ENCODE results near the gene PGAP2.
"Not testable (repeated sequence)": the region's sequence is repeated elsewhere in the genome, so short reads cannot be mapped to it uniquely, and the experiment has no call there.

The PGAP2 gene

GRCh38 chr11:3807909-3808860, at the start of gene PGAP2:
PGAP2 (plus strand) TSS chr11:3808560; CDS start chr11:3811260, 2,700 bp downstream.
- Histone ChIP-seq H3K36me3 (replicated peaks; ENCODE audit: insufficient read depth, low read length) (no peaks in the 10 kb centered on the region), H3K27ac (ENCODE audit: low read length) (peak within 1 kb of the TSS; percentile 41; the same call in 1 of the 2 replicates), H3K27me3 (replicated peaks; ENCODE audit: insufficient read depth, low read length) (no peaks in the 10 kb centered on the region), H3K4me1 (ENCODE audit: low read length) (no peaks in the 10 kb centered on the region), H2AFZ (ENCODE audit: low read length) (peak within 1 kb of the TSS; percentile 100), H3K9me3 (replicated peaks; ENCODE audit: insufficient read depth, low read length) (no peaks in the 10 kb centered on the region), H3K4me3 (ENCODE audit: low read length) (peak within 1 kb of the TSS; percentile 83), H3K79me2 (ENCODE audit: low read length) (peaks cover 4% of the 10 kb centered on the region; the same call in 1 of the 2 replicates), H3K4me2 (ENCODE audit: low read depth, low read length) (peak within 1 kb of the TSS; percentile 87), H3K9me2 (replicated peaks; ENCODE audit: insufficient read depth, low read length) (no peaks in the 10 kb centered on the region), H3K9ac (ENCODE audit: low read length) (peak within 1 kb of the TSS; percentile 76), H4K20me1 (ENCODE audit: insufficient read depth, low read length) (no peaks in the 10 kb centered on the region), H3F3A (ENCODE audit: insufficient read depth, low read length) (peaks cover 12% of the 10 kb centered on the region; the same call in 1 of the 2 replicates)
- TF ChIP-seq EZH2 (optimal IDR thresholded peaks at IDR 0.05; ENCODE audit: low read depth, low read length) (no peak), EZH2phosphoT487 (IDR thresholded peaks at IDR 0.05; ENCODE audit: low read length) (no peak), CTCF (IDR thresholded peaks at IDR 0.05; ENCODE audit: low read length) (peak; percentile 61)
- DNase-seq: peak; percentile 50

GRCh38 chr11:3764266-3764665, 44.1 kb upstream of the PGAP2 start:
- no peak for DNase-seq
- Histone ChIP-seq H3K79me2 (ENCODE audit: low read length) (no peaks in the 10 kb centered on the region; the same call in 1 of the 2 replicates), H3K9me2 (replicated peaks; ENCODE audit: insufficient read depth, low read length) (no peaks in the 10 kb centered on the region), H3K4me3 (ENCODE audit: low read length) (no peak overlapping the region), H2AFZ (ENCODE audit: low read length) (no peak overlapping the region), H3K9me3 (replicated peaks; ENCODE audit: insufficient read depth, low read length) (no peaks in the 10 kb centered on the region), H3F3A (ENCODE audit: insufficient read depth, low read length) (no peaks in the 10 kb centered on the region; the same call in 1 of the 2 replicates), H3K9ac (ENCODE audit: low read length) (no peak overlapping the region), H3K36me3 (replicated peaks; ENCODE audit: insufficient read depth, low read length) (peaks cover 35% of the 10 kb centered on the region), H3K4me1 (ENCODE audit: low read length) (no peaks in the 10 kb centered on the region), H4K20me1 (ENCODE audit: insufficient read depth, low read length) (no peaks in the 10 kb centered on the region), H3K27ac (ENCODE audit: low read length) (no peak overlapping the region), H3K27me3 (replicated peaks; ENCODE audit: insufficient read depth, low read length) (no peaks in the 10 kb centered on the region), H3K4me2 (ENCODE audit: low read depth, low read length) (no peak overlapping the region)
- TF ChIP-seq EZH2phosphoT487 (IDR thresholded peaks at IDR 0.05; ENCODE audit: low read length) (no peak), CTCF (IDR thresholded peaks at IDR 0.05; ENCODE audit: low read length) (no peak), EZH2 (optimal IDR thresholded peaks at IDR 0.05; ENCODE audit: low read depth, low read length) (no peak)

GRCh38 chr11:3766836-3767235, 41.5 kb upstream of the PGAP2 start:
- not testable (repeated sequence) for H3K9ac ChIP-seq (ENCODE audit: low read length); H3K4me3 ChIP-seq (ENCODE audit: low read length); H3K27ac ChIP-seq (ENCODE audit: low read length); H3K4me2 ChIP-seq (ENCODE audit: low read depth, low read length); H3K9me3 ChIP-seq (replicated peaks; ENCODE audit: insufficient read depth, low read length); H3K9me2 ChIP-seq (replicated peaks; ENCODE audit: insufficient read depth, low read length); H3F3A ChIP-seq (ENCODE audit: insufficient read depth, low read length); H2AFZ ChIP-seq (ENCODE audit: low read length); H4K20me1 ChIP-seq (ENCODE audit: insufficient read depth, low read length); H3K27me3 ChIP-seq (replicated peaks; ENCODE audit: insufficient read depth, low read length); DNase-seq; H3K79me2 ChIP-seq (ENCODE audit: low read length); H3K4me1 ChIP-seq (ENCODE audit: low read length)
- peaks cover 32% of the 10 kb centered on the region for H3K36me3 ChIP-seq (replicated peaks; ENCODE audit: insufficient read depth, low read length)

Data from MM.1S (cell line).